GM12891 (cell line): ENCODE measurements around the gene RABAC1.

Source experiments
- POLR2A ChIP-seq: IDR thresholded peaks from 2 replicates; pipeline ENCODE4 v1.6.1; 2011; ENCODE audit warnings: low read depth, low read length, control low read depth
- TAF1 ChIP-seq: IDR thresholded peaks from 2 replicates; pipeline ENCODE4 v1.6.1; 2011; ENCODE audit warnings: low read depth, low read length, control low read depth

GRCh38 chr19:41968751-41969595, 9.9 kb upstream of the RABAC1 start:
- TF ChIP-seq POLR2A (no peak), TAF1 (no peak)
